HG03103 (cell line): ENCODE results near the gene TAF1B.

Experiments used
- ATAC-seq: cut with Tn5 transposase; IDR thresholded peaks from one replicate; pipeline ENCODE4 v1.9.1; 2021; ENCODE audit warnings: low read depth; ENCODE audit not compliant: unreplicated experiment

The TAF1B gene

GRCh38 chr2:9959262-9959661, 116.0 kb downstream of the TAF1B start:
- ATAC-seq, result no peak

GRCh38 chr2:9961013-9961412, 117.7 kb downstream of the TAF1B start:
- ATAC-seq, result no peak

GRCh38 chr2:9964334-9964980, 121.2 kb downstream of the TAF1B start:
- ATAC-seq, result no peak

- no peak for ATAC-seq
Observed at GRCh38 chr2:9965119-9965822, 122.0 kb downstream of the TAF1B start.

- no peak for ATAC-seq
Observed at GRCh38 chr2:9966491-9967022, 123.3 kb downstream of the TAF1B start.

- ATAC-seq, result no peak
Observed at GRCh38 chr2:9967053-9967775, 123.9 kb downstream of the TAF1B start.

- no peak for ATAC-seq
Observed at GRCh38 chr2:9968553-9969497, 125.6 kb downstream of the TAF1B start.

GRCh38 chr2:9970200-9971044, 127.1 kb downstream of the TAF1B start:
- ATAC-seq, result no peak

- ATAC-seq, result no peak
Observed at GRCh38 chr2:9971105-9971818, 128.0 kb downstream of the TAF1B start.

- no peak for ATAC-seq
Observed at GRCh38 chr2:9971890-9972289, 128.6 kb downstream of the TAF1B start.

GRCh38 chr2:9972621-9973479, 129.6 kb downstream of the TAF1B start:
- ATAC-seq, result no peak

- ATAC-seq, result no peak
Observed at GRCh38 chr2:9973690-9974089, 130.4 kb downstream of the TAF1B start.

- no peak for ATAC-seq
Observed at GRCh38 chr2:9974343-9974742, 131.1 kb downstream of the TAF1B start.

GRCh38 chr2:9975328-9975727, 132.1 kb downstream of the TAF1B start:
- ATAC-seq, result no peak

- no peak for ATAC-seq
Observed at GRCh38 chr2:9975805-9976447, 132.7 kb downstream of the TAF1B start.

GRCh38 chr2:9979977-9980376, 136.7 kb downstream of the TAF1B start:
- ATAC-seq, result no peak

- no peak for ATAC-seq
Observed at GRCh38 chr2:9980520-9980919, 137.2 kb downstream of the TAF1B start.
